Sigmoid colon (tissue), 7 donors: ENCODE results near the gene WDR4. TPM values are rescaled to one million over a fixed set of nuclear protein-coding genes. Genes with fewer than 3 reads are reported as not detected.
"Not testable (repeated sequence)": the region's sequence is repeated elsewhere in the genome, so short reads cannot be mapped to it uniquely, and the experiment has no call there.

Experiments used
- DNase-seq: peaks from one replicate; pipeline ENCODE4 v3.0.0-alpha.2; 2019
- H3K27ac ChIP-seq, 4 donors: fragments of 200-600 bp; sonication (generic); one replicate each; pipeline ENCODE4 v1.5.1; 2016 to 2019; ENCODE audit warnings: mild to moderate bottlenecking in 1 of 4
- H3K27me3 ChIP-seq, 3 donors: fragments of 200-600 bp; sonication (generic); one replicate each; pipeline ENCODE4 v1.5.1; 2019; ENCODE audit warnings: mild to moderate bottlenecking in 1 of 3
- H3K36me3 ChIP-seq, 4 donors: fragments of 200-600 bp; sonication (generic); one replicate each; pipeline ENCODE4 v1.5.1; 2016 to 2019
- H3K4me1 ChIP-seq, 4 donors: fragments of 200-600 bp; sonication (generic); one replicate each; pipeline ENCODE4 v1.5.1; 2017 to 2019
- H3K4me3 ChIP-seq, 4 donors: fragments of 200-600 bp; sonication (generic); one replicate each; pipeline ENCODE4 v1.5.1; 2017 to 2019; ENCODE audit warnings: mild to moderate bottlenecking in 2 of 4, moderate library complexity in 1 of 4
- H3K9me3 ChIP-seq, 4 donors: fragments of 200-600 bp in 3 of 4; sonication (generic) in 3 of 4; one replicate each; pipeline versions ENCODE4 v1.5.1 to v1.6.1; 2013 to 2019
- EP300 ChIP-seq, 4 donors: sonication (generic); formaldehyde crosslinking; IDR thresholded peaks; one replicate each; pipeline ENCODE4 v1.6.1; 2017; ENCODE audit warnings: antibody characterized with exemption in 4 of 4
- POLR2A ChIP-seq, 2 donors: fragments of 450-650 bp; IDR thresholded peaks; one replicate each; pipeline ENCODE4 v1.6.1; 2016; ENCODE audit warnings: antibody characterized with exemption in 2 of 2, mild to moderate bottlenecking in 2 of 2, moderate library complexity in 2 of 2
- POLR2AphosphoS5 ChIP-seq, 4 donors: sonication (generic); formaldehyde crosslinking; IDR thresholded peaks; one replicate each; pipeline ENCODE4 v1.6.1; 2017; ENCODE audit warnings: antibody characterized with exemption in 4 of 4
- WGBS, 2 donors: extraction: QIAGEN DNeasy Blood & Tissue Kit; methylation state at CpG; one replicate each; pipeline ENCODE4 v1.1.7; 2013; 5-methylcytosine and 5-hydroxymethylcytosine counted together
- intact Hi-C: fragments of 100-400 bp; cut with DNase I; formaldehyde crosslinking; loops from one replicate; pipeline ENCODE4 v1.15.1; 2023
- polyA plus RNA-seq, 3 donors: library from polyadenylated mRNA; stranded (reverse); fragments of 200-250 nt; gene quantifications; one replicate each; pipeline ENCODE4 v1.2.3, GENCODE V29; 2013
- total RNA-seq, 4 donors: library from RNA; depleted of rRNA; stranded (reverse); fragments of >200 nt; gene quantifications; one replicate each; pipeline ENCODE4 v1.1.0, GENCODE V29; 2016
- TF ChIP-seq, protein P1 (sequence below), 4 experiments: fragments of 450-650 bp in 3 of 4; fragments of 200-600 bp in 1 of 4; IDR thresholded peaks; one replicate each; pipeline ENCODE4 v1.5.1; 2016 to 2019; ENCODE audit warnings: antibody characterized with exemption in 4 of 4, mild to moderate bottlenecking in 3 of 4, moderate library complexity in 2 of 4
- donor health status: healthy with polysubstance abuse.
- donor health status: Bipolar disorder and iron deficiency.
- donor health status: healthy.

Gene WDR4
- total and polyA plus RNA-seq, 7 donors = 2.8 to 23.5 (median 4.2) TPM

GRCh38 chr21:42806509-42807140 is 72.7 kb downstream of the WDR4 start:
- Histone ChIP-seq H3K27me3 (peaks cover 0 to 15% (median 0%) of the 10 kb centered on the region in 3 donors), H3K36me3 (no peaks in the 10 kb centered on the region), H3K4me1 (no peaks in the 10 kb centered on the region), H3K4me3 (no peak overlapping the region), H3K27ac (no peak overlapping the region), H3K9me3 (no peaks in the 10 kb centered on the region)
- intact Hi-C loops = no loop called here
- no peak for DNase-seq
- WGBS, 2 donors = 79 to 83% methylated on average over 14 of the region's 14 CpGs
- TF ChIP-seq EP300 (IDR thresholded peaks at IDR 0.05) (no peak), POLR2AphosphoS5 (IDR thresholded peaks at IDR 0.05) (no peak), POLR2A (IDR thresholded peaks at IDR 0.05) (no peak)
- TF ChIP-seq, protein P1, sequence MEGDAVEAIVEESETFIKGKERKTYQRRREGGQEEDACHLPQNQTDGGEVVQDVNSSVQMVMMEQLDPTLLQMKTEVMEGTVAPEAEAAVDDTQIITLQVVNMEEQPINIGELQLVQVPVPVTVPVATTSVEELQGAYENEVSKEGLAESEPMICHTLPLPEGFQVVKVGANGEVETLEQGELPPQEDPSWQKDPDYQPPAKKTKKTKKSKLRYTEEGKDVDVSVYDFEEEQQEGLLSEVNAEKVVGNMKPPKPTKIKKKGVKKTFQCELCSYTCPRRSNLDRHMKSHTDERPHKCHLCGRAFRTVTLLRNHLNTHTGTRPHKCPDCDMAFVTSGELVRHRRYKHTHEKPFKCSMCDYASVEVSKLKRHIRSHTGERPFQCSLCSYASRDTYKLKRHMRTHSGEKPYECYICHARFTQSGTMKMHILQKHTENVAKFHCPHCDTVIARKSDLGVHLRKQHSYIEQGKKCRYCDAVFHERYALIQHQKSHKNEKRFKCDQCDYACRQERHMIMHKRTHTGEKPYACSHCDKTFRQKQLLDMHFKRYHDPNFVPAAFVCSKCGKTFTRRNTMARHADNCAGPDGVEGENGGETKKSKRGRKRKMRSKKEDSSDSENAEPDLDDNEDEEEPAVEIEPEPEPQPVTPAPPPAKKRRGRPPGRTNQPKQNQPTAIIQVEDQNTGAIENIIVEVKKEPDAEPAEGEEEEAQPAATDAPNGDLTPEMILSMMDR (IDR thresholded peaks at IDR 0.05) = no peak

DNA sequence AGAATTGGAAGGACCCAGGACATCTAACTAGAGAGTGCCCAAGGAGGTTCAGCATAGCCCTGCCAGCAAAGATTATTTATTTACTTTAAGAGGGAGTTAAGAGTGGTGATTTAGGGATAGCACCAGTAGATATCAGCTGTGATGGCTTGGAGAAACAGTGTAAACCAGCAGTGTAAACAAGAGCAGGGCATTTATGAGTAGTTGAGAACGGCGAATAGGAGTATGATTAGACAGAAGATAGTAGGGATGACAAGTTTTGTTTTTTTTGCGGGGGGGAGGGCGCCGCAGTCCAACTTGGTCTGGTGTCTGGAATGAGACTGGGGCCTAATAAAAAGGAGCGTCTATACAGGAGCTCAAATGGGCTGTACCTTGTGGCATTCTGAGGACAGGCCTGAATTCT is 77.7 kb downstream of the WDR4 start:
- WGBS, 2 donors = 52 to 81% methylated on average over 6 of the region's 6 CpGs
- intact Hi-C loops, H3K4me1 ChIP-seq, H3K27me3 ChIP-seq, H3K36me3 ChIP-seq, H3K4me3 ChIP-seq, H3K9me3 ChIP-seq, DNase-seq, H3K27ac ChIP-seq: not testable (repeated sequence)

DNA sequence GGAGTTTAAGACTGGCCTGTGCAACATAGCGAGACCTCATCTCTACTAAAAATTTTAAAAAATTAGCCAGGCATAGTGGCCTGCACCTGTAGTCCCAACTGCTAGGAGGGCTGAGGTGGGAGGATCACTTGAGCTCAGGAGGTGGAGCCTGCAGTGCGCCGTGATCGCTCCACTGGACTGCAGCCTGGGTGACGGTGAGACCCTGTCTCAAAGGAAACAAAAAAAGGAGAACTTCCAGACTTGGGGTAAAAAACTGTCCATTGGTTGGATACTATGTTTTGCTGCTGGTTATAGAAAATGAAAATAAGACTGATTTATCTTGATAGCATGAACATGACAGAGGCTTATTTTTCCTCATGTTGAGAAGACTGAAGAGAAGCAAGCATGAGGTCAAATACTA is 79.4 kb downstream of the WDR4 start:
- Histone ChIP-seq H3K9me3 (no peaks in the 10 kb centered on the region), H3K36me3 (no peaks in the 10 kb centered on the region), H3K4me3 (no peak overlapping the region), H3K27me3 (no peaks in the 10 kb centered on the region), H3K27ac (no peak overlapping the region), H3K4me1 (no peaks in the 10 kb centered on the region)
- intact Hi-C loops = no loop called here
- 65 to 68% methylated on average over 5 of the region's 5 CpGs for WGBS, 2 donors
- DNase-seq = no peak
- TF ChIP-seq POLR2A (IDR thresholded peaks at IDR 0.05) (no peak), EP300 (IDR thresholded peaks at IDR 0.05) (no peak), POLR2AphosphoS5 (IDR thresholded peaks at IDR 0.05) (no peak)
- TF ChIP-seq, protein P1 (IDR thresholded peaks at IDR 0.05) = no peak

- WGBS, 2 donors = 45 to 67% methylated on average over 9 of the region's 9 CpGs
Observed at GRCh38 chr21:42799516-42799915, 79.8 kb downstream of the WDR4 start.

More at GRCh38 chr21:42799516-42799915, 79.8 kb downstream of the WDR4 start:
- intact Hi-C loops = no loop called here
- Histone ChIP-seq H3K27ac (no peak overlapping the region), H3K27me3 (no peaks in the 10 kb centered on the region), H3K4me1 (no peaks in the 10 kb centered on the region), H3K9me3 (no peaks in the 10 kb centered on the region), H3K36me3 (no peaks in the 10 kb centered on the region), H3K4me3 (no peak overlapping the region)
- TF ChIP-seq POLR2A (IDR thresholded peaks at IDR 0.05) (no peak), POLR2AphosphoS5 (IDR thresholded peaks at IDR 0.05) (no peak), EP300 (IDR thresholded peaks at IDR 0.05) (no peak)
- TF ChIP-seq, protein P1 (IDR thresholded peaks at IDR 0.05) = no peak
- no peak for DNase-seq

Other genes starting within 250 kb of the WDR4 start
- gene PDE9A, start 225.9 kb downstream of the WDR4 start, total RNA-seq = 100 to 1,000 TPM in 1 of 4 donors, 10 to 100 TPM in 3; 71.6 to 102 (median 83.2) TPM
- gene PDE9A, start 225.9 kb downstream of the WDR4 start, polyA plus RNA-seq = 100 to 1,000 TPM; 103 to 433 (median 184) TPM
- 10 to 100 TPM; 53.5 to 67.6 (median 60.7) TPM for gene NDUFV3, start 13.8 kb upstream of the WDR4 start, total RNA-seq
- 10 to 100 TPM; 15.0 to 22.6 (median 15.7) TPM for gene NDUFV3, start 13.8 kb upstream of the WDR4 start, polyA plus RNA-seq
- not detected for gene ERVH48-1, start 46.1 kb upstream of the WDR4 start, total RNA-seq
- under 1 TPM in 1 of 3 donors, not detected in 2; 0.07 TPM for gene ERVH48-1, start 46.1 kb upstream of the WDR4 start, polyA plus RNA-seq
- 10 to 100 TPM in 3 of 4 donors, 1 to 10 TPM in 1; 9.6 to 19.4 (median 14.0) TPM for gene PKNOX1, start 95.0 kb upstream of the WDR4 start, total RNA-seq
- gene PKNOX1, start 95.0 kb upstream of the WDR4 start, polyA plus RNA-seq = 1 to 10 TPM; 3.6 to 8.5 (median 8.1) TPM
- gene CBS, start 196.3 kb upstream of the WDR4 start, total RNA-seq = 10 to 100 TPM in 2 of 4 donors, 1 to 10 TPM in 2; 8.2 to 16.0 (median 10.1) TPM
- 1 to 10 TPM; 7.5 to 9.6 (median 8.8) TPM for gene CBS, start 196.3 kb upstream of the WDR4 start, polyA plus RNA-seq
- 10 to 100 TPM; 42.3 to 51.0 (median 46.1) TPM for gene U2AF1, start 228.0 kb upstream of the WDR4 start, total RNA-seq
- 100 to 1,000 TPM in 1 of 3 donors, 10 to 100 TPM in 2; 37.2 to 104 (median 41.4) TPM for gene U2AF1, start 228.0 kb upstream of the WDR4 start, polyA plus RNA-seq